GM21381 (cell line): ENCODE results near the gene CD96.
"Not testable (repeated sequence)": the region's sequence is repeated elsewhere in the genome, so short reads cannot be mapped to it uniquely, and the experiment has no call there.

ENCODE experiments used
- ATAC-seq: cut with Tn5 transposase; IDR thresholded peaks from one replicate; pipeline ENCODE4 v1.9.1; 2021; ENCODE audit warnings: mild to moderate bottlenecking, moderate library complexity; ENCODE audit not compliant: unreplicated experiment

Gene CD96

GRCh38 chr3:111541911-111542483 lies at the start of gene CD96:
CD96 (plus strand) TSS chr3:111542197; CDS start chr3:111542249, 52 bp downstream.
- ATAC-seq, result peak; percentile 33

- ATAC-seq, result no peak
These were observed 48.7 kb upstream of the CD96 start for GRCh38 chr3:111493276-111493675.

GRCh38 chr3:111496894-111497559 lies 45.0 kb upstream of the CD96 start:
- no peak for ATAC-seq

- ATAC-seq, result no peak
These were observed 44.0 kb upstream of the CD96 start for GRCh38 chr3:111498022-111498421.

GRCh38 chr3:111506435-111506834 lies 35.6 kb upstream of the CD96 start:
- peak; percentile 82 for ATAC-seq

- no peak for ATAC-seq
These were observed 32.7 kb upstream of the CD96 start for GRCh38 chr3:111509308-111509707.

- no peak for ATAC-seq
These were observed 24.2 kb upstream of the CD96 start for GRCh38 chr3:111517801-111518200.

- ATAC-seq, result no peak
These were observed 22.7 kb upstream of the CD96 start for GRCh38 chr3:111519178-111519855.

GRCh38 chr3:111521891-111522290 lies 20.1 kb upstream of the CD96 start:
- ATAC-seq, result no peak

- ATAC-seq, result not testable (repeated sequence)
These were observed 17.5 kb upstream of the CD96 start for GRCh38 chr3:111524486-111524885.

GRCh38 chr3:111531446-111531845 lies 10.6 kb upstream of the CD96 start:
- no peak for ATAC-seq

- ATAC-seq, result no peak
These were observed 7.3 kb upstream of the CD96 start for GRCh38 chr3:111534701-111535100.

GRCh38 chr3:111538111-111538510 lies 3.9 kb upstream of the CD96 start:
- no peak for ATAC-seq

- ATAC-seq, result peak; percentile 28
These were observed 3.3 kb upstream of the CD96 start for GRCh38 chr3:111538681-111539083.

- peak; percentile 61 for ATAC-seq
These were observed 2.4 kb upstream of the CD96 start for GRCh38 chr3:111539351-111540331.

GRCh38 chr3:111541391-111541790 lies 606 bp upstream of the CD96 start:
- no peak for ATAC-seq

GRCh38 chr3:111542611-111543300 lies 759 bp downstream of the CD96 start:
- ATAC-seq, result no peak

- ATAC-seq, result no peak
These were observed 3.4 kb downstream of the CD96 start for GRCh38 chr3:111545349-111545748.

- peak; percentile 69 for ATAC-seq
These were observed 5.6 kb downstream of the CD96 start for GRCh38 chr3:111547631-111548030.

- peak; percentile 77 for ATAC-seq
These were observed 6.1 kb downstream of the CD96 start for GRCh38 chr3:111548092-111548491.
